GM13976 (cell line): Measurements from ENCODE around the gene FAN1.

ENCODE experiments used
- DNase-seq: peaks from one replicate; pipeline ENCODE4 v3.0.0; 2012; ENCODE audit warnings: low spot score
- in situ Hi-C: fragments of 300-500 bp; cut with MboI; formaldehyde crosslinking; loops from one replicate; pipeline ENCODE4 v1.12.0; 2022; ENCODE audit warnings: low sequenced_read_pairs, mixed read lengths, inconsistent platforms; ENCODE audit not compliant: unreplicated experiment
- TF ChIP-seq, protein P1 (sequence below): IDR thresholded peaks from 2 replicates; pipeline ENCODE4 v1.5.1; 2012; ENCODE audit warnings: borderline replicate concordance, mild to moderate bottlenecking; ENCODE audit not compliant: insufficient read depth; ENCODE audit errors: extremely low read depth, missing control alignments, control extremely low read depth

Gene FAN1

DNA sequence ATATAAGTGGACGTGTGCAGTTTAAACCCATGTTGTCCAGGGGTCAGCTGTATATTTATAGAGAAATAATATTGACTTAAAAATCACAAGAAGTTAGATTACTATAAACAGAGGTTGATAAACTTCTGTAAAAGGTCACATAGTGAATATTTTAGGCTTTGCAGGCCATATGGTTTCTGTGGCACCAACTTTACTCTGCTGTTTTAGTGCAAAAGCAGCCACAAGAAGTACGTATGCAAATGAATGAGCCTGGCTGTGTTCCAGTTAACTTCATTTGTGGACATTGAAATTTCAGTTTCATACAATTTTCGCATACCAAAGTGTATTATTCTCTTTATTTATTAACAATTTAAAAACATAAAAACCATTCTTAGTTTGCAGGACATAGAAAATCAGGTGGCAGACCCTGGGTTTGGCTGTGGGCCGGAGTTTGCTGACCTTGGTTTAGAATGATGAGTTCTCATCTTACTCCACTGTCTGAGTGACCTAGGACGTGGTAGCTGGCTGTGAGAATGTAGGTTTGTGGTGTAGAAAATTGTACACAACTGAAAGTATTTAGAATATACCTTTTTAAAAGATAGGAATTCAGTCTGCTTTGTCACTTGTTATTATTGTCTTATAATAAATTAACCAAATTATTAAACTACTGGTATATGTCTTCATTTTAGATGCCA is 16.3 kb downstream of the FAN1 start:
- in situ Hi-C loops, result no loop called here
- TF ChIP-seq, protein P1, sequence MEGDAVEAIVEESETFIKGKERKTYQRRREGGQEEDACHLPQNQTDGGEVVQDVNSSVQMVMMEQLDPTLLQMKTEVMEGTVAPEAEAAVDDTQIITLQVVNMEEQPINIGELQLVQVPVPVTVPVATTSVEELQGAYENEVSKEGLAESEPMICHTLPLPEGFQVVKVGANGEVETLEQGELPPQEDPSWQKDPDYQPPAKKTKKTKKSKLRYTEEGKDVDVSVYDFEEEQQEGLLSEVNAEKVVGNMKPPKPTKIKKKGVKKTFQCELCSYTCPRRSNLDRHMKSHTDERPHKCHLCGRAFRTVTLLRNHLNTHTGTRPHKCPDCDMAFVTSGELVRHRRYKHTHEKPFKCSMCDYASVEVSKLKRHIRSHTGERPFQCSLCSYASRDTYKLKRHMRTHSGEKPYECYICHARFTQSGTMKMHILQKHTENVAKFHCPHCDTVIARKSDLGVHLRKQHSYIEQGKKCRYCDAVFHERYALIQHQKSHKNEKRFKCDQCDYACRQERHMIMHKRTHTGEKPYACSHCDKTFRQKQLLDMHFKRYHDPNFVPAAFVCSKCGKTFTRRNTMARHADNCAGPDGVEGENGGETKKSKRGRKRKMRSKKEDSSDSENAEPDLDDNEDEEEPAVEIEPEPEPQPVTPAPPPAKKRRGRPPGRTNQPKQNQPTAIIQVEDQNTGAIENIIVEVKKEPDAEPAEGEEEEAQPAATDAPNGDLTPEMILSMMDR, result no peak
- DNase-seq, result no peak

DNA sequence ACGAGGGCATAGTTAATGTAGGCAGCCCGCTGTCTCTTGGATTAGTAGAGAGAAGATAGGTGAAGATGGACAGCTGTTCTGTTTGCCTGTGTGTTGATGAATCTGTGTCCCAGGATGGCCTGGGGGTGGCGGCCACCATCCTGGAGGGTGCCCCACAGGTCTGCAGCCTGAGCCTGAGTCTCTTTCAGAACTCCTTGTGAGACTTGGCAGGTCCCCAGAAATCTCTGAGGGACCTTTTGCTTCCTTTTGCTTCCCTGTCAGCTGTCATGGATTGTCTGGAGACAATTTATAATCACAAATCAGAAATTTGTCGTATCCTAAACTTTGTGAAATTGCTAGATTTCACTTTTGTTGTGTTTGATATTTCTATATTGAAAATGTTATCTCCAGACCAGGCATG is 17.4 kb downstream of the FAN1 start:
- DNase-seq, result no peak
- in situ Hi-C loops, result no loop called here
- TF ChIP-seq, protein P1, result no peak

DNA sequence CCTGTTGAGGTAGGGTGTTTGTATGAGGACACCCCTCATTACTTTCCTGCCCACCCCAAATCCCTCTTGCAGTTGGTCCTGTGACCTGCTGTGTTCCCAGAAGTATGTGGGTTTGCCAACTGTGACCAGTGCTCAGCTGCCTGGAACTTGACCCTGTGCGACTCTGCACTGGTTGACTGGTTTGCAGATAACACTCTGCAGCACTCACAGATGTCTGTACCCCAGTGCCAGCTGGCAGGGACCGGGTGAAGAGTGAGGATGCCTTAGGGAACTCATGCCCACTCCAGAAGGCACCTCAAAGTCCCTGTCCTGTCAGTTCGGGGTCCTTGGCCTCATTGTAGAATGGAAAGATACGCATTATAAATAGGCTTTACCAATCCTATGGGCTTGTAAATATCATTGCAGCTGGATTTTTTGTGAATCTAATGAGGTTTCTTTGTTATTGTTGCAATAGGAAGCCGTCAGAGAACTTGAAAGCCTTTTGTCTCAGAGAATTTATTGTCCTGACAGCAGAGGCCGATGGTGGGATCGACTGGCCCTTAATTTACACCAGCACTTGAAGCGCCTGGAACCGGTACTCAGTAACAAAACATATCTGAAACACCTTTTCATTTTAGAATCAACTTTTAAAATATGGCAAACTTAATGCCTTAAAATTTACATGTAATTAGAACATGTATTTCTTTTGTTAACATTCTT is 18.2 kb downstream of the FAN1 start:
- TF ChIP-seq, protein P1, result no peak
- in situ Hi-C loops, result no loop called here
- no peak for DNase-seq

- in situ Hi-C loops, result no loop called here
- TF ChIP-seq, protein P1, result no peak
- DNase-seq, result no peak
These were observed 19.0 kb downstream of the FAN1 start for GRCh38 chr15:30922480-30923311.

DNA sequence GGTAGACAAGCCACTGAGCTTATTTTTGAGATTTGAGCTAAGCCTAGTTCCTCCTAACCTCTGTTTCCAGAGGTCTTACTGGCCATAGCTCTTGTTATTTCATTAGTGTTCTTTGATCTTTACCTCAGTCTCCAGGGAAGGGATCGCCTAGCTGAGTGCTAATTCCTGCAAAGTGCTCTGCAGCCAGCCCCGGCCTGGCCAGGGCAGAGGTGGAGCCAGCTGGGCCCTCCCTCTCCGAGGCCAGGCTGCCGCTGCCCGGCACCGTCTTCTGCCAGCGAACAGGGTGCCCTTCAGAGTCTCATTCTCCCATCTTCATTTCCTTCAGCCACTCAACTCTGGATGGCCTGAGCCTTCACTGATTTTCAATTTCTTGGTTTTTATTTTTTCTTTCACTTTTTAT is 19.7 kb downstream of the FAN1 start:
- in situ Hi-C loops, result no loop called here
- no peak for DNase-seq
- TF ChIP-seq, protein P1, result no peak

GRCh38 chr15:30924353-30924752 is 20.6 kb downstream of the FAN1 start:
- TF ChIP-seq, protein P1, result no peak
- in situ Hi-C loops, result no loop called here
- DNase-seq, result no peak
